ENCODE measurements around the gene ZNF777.

ZNF777 gene

DNA sequence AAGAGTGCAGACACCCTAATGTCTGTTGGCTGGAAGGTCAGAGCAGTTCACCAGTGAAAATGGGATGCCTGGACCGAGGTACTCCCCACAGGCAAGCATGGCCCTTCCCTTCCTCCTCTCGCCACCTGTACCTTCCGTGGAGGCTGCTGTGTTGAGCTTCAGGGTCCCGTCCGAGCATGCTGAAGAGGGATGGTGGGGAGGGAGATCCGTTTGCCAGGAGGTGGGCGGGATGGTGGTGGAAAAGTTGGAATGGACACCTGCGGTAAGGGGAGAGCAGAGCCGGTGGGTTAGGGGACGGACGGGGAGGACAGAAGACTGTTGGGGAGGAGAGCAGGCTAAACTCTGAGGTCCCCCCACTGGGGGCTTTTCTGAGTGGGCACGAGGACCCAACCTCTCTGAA, 15.9 kb upstream of the ZNF777 start:
- DNase-seq, result no peak

DNA sequence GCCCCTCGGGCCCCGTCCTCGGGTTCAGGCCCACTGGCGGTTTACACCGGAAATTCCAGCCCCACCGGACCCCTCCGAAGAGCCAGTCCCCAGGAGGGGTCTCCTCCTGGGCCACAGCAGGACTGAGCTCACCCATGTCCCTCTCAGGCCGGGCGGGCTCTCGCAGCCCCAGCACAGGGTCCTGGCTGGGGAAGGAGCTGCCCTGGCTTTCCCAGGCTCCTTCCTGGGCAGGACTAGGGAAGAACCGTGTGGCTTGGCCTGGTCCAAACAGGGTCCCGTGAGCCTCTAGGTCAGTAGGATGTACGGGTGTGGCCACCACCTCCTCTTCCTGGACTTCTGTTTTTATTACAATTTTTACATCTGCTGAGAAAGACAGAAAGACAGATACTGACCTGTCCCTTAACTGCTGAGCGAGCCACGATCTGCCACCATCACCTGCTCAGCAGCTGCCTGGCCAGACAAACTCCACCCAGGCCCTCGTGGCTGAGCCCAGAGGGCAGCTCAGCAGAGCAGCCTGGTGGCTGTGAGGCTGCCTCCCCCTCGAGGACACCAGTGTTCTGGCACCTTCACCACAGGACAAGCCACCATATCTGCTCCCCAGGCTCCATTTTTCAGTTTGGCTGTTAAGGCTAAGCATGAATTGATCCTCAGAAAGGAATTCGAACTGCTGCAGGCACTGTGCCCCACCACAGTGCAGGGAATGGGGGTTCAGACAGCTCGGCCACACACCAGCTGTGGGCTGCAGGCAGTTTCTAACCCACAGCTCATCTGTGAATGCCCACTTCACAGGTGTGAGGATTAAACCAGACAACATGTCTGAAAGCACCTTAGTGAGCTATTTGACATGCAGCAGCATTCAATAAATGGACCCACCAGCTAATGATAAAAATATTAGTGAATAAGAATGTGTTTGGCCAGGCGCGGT, 14.5 kb upstream of the ZNF777 start:
- no peak for DNase-seq

DNA sequence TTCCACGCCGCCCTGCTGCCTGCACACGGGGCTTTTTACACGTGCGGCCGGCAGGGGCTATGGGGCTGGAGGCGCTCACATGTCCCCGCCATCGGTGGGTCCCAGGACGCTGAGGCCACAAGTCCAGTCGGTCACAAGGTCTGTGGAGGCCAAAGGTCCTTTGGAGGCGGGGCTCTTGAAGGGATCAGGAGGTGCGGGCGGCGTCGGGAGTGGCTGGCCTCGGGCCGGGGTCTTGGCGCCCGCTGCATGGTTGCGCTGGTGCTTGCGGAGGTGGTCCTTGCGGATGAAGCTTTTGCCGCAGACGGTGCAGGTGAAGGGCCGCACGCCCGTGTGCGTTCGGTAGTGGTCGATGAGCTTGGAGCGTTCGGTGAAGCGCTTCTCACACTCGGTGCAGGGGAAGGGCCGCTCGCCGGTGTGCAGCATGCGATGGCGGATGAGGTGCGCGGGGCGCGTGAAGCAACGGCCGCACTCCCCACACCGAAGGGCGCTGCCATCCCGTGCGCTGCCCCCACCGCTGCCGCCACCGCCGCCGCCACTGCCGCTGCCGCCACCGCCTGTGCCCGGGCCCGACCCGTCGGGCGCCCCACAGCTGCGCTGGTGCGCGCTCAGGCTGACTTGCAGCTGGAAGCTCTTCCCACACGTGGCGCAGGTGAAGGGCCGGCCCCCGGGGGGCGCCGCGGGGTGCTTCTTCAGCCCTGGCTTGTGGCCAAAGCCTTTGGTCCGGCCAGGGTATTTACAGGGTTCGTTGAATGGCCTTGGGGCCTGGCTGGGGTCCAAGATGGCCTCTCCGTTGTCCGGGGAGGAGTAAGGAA, 13.7 kb upstream of the ZNF777 start:
- DNase-seq, result no peak

DNA sequence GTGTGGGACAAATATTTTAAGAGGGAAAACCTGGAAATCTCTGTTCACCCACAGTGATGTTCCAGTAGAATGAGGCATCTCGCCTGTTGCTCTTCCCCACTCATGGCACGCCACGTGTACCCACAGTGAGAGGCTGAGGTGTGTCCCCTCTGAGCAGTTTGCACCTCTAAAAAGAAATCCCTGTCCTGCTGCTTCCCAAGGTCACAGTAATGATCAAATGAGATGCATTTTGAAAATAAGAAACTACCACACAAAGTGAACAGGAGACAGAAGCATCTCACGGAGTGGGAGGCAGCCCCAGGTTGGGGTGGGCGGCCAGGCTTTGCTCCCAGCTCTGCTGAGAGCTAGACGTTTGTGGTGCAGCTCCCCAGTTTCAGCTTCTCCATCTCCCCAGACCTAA, 12.4 kb upstream of the ZNF777 start:
- DNase-seq, result no peak

DNA sequence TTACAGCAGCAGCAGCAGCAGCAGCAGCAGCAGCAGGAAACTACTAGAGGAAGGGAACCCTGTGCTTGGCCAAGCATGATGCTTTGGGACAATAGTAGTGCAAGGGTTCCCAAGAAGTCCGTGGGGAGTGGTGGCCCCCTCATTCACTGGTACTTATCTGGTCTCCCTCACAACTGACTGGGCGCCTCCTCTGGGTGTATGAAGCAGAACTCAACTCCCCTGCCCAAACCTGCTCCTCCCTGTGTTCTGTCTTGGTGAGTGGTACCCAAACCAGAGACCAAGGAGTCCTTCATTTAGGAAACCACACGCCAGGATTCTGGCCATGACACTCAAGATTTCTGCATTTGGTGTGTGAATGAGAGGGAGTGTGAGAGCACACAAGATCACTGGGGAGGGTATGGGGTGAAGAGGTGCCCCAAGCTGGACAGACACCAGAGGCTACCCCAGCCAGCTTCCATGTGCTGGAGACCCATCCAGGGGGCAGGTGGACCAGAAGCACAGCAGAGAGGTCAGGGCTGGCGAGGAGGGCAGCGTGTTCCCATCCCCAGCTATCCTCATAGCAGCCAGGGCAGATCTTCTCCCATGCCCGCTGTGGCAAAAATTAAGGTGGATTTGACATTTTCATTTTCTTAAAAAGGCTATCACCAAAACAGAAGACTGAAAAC, 10.6 kb upstream of the ZNF777 start:
- no peak for DNase-seq

DNA sequence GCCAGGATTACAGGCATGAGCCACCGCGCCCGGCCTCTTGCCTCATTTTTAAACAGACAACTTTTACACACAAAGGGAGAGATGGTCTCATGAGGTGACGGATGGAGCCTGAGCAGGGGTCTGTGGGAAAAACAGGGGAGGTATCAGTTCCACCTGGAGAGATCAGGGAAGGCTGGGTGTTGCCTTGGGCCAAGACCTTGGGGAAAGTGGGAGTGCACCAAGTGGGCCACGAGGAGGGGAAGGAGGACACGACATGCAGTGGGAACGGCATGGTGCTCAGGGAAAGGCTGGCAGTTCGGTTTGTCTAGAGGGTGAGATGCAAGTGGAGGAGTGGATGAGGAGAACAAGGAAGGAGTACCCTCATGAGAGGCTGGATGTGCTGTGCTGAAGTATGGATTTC, 8.9 kb upstream of the ZNF777 start:
- DNase-seq, result no peak

DNA sequence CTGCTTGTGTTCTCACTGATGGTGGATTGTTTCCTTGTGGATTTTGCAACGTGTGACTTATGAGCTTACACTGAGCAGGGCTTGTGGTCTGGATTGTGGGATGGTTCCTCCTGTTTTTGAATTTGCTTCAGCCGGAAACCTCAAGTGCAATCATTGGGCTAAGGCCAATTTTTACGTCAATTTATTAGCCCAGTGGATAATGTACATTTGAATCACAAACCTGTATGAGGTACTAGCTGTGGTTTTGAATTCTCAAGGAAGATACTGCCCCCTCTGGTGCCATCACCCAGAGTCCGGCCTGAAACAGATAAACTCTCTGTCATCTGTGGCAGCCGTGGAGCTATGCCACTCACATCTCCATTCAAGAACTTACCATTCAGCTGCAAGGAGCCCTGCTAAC, 7.3 kb upstream of the ZNF777 start:
- no peak for DNase-seq

DNA sequence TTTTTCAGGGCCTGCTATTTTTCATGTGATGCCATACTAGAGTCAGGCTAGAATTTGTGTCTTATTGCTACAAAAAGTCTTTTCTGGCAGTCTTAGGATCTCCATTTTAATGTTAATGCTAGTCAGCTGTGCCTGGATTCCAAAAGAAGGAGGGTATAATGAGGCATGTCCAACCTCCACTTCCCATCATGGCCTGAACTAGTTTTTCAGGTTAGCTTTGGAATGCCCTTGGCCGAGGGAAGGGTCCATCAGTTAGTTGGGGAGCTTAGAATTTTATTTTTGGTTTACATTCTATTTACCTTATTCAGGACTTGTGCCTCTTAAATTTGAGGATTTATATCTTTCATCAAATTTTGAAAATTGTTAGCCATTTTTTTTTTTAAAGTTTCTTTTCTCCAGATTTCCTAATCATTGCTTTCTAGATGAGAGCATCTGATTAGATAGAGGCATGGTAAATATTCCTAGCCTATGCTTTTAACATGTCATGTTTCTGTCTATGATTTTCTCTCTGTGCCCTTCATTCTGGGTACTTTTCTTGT, 6.5 kb upstream of the ZNF777 start:
- no peak for DNase-seq

DNA sequence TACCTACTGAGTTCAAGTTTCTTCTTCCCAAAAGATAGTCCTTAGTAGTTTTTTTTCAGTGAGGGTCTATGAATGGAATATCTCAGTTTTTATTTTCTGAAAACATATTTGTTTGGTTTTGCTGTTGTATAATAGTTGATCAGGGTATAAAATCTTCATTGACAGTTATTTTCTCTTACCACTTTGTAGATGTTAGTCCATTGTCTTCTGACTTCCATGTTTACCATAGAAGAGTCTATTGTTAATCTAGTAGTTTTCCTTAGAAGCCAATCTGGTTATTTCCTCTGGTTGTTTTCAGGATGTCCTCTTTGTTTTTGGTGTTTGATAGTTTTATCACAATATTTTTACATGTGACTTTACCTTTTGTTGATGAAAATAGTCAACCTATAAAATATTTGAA, 5.5 kb upstream of the ZNF777 start:
- no peak for DNase-seq

DNA sequence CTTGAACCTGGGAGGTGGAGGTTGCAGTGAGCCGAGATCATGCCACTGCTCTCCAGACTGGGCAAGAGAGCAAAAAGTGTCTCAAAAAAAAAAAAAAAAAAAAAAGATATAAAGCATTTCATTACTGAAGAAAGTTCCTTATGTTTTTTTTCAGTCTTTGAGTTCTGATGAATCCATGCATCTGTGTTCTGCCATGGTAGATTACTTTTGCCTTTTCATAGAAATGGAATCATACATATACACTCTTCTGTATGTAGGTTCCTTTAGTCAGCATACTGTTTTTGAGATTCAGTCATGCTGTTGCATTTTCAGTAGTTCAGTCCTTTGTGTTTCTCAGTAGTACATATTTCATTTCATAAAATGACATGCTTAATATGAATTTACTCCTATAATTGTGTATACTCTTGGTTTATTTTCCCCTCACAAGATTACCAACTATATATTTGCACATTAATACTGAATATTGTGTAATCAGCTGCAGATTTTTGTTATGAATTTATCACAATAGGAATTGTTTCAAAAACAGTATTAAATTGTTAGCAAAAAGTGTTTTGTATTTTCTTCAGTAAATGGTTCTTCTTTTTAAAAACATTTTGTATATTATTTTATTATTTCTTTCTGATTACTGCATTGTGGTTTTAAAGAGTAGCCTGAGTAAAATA, 2.8 kb upstream of the ZNF777 start:
- no peak for DNase-seq

DNA sequence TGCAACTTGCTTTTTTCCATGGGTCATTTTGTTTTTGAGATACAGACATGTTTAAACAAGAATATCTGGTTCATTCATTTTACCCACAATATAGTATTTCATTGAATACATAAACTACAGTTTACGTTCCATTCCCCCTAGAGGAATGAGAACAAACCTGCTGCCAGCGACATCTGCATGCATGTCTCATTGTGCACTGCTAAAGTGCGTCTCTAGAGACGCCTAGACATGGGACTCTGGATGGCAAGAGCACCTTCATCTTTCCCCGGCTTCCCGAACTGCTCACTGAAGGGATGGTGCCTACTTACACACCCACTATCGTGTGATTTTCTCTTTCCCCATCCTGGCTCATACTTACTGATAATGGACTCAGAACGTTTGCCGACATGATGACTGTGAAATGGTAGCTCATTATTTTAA, 1.2 kb upstream of the ZNF777 start:
- DNase-seq, result no peak

DNA sequence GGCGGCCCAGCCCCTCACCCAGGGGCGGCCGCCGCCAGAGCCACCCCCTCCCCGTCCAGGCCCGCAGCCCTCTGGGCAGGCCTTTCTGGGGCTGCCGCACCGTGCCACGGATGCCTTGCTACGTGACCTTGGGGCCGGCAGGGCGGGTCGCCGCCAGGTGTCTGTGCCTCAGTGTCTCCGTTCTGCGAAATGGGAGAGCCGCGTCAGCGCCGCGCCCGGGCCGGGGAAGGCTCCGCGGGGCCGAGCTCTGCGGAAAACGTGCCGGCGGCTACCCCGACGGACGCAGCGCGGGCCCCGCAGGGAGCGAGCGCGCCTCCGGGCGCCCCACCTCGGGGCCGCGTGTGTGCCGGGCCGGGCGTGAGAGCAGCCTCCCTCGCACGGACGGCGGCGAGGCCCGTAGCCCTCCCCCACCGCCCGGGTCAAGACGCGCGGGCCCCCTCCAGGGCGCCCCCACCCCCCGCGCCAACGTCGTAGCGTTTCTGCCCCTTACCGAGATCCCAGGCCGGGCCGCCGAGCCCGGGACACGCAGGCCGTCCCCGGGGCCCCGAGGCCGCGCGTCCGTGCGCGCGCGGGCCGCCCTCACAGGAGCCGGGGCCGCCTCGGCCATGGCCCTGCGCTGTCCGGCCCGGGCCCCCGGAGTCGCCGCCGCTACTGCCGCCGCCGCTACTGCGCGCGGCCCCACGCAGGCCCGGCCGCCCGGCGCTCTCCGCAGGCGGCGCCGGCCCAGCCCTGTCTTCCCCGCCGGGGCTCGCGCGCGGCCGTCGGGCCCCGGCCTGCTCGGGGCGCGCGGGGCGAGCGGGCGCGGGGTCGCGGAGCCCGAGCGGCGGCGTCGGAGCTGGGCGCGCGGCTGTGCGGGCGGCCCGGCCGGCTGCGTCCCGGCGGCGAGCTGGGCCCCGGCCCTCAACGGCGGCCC, 1.1 kb downstream of the ZNF777 start:
- DNase-seq, result peak; percentile 27

DNA sequence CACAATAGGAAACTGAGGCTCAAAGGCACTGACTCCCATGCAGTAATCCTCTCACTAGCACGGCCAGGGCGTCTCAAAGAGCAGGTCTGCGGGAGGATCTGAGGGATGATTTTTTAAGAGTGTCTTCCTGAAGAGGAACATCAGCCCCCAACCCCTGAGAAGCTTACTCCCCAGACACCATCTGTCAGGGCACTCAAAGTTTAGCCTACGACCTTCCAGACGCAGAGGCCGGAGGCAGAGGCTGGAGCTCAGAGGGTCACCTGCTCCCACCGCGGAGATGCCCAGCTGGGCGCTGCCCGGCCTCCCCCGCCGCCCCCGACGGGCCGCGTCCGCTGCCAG, 1.7 kb downstream of the ZNF777 start:
- DNase-seq, result no peak

DNA sequence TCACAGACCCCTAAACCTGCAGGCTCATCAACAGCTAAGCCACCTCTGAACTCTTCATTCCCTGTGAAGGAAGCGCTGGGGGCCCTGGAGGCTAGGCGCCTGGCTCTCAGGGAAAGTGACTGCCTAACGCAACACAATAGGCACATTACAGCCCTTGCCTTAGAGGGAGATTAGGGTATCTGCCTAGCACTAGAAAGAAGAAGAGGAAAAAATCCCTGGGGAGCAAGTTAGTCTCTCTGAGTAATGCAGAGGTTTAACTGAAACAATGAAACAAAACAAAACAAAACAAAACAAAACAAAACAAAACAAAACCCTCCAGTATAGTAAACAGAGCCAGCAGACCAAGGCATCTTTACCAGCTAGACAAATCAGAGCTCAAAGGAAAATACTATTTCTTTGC, 2.6 kb downstream of the ZNF777 start:
- DNase-seq, result no peak

DNA sequence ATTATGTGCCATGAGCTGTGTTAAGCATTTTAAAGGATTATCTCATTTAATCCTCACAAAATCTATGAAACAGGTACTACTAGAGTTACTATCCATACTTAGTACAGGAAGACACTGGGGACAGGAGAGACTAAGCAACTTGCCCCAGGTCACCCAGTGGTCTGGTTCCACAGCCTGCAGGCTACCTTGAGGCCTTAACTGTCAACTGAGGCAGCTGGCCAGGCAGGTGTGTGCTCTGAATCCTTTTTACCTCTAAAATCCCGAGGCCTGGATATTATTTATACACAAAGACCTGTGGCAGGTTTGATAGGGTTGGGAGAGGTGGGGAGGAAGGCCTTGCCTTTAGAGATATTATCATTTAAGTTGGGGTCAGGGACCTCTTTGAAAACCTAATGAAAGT, 3.1 kb downstream of the ZNF777 start:
- no peak for DNase-seq

DNA sequence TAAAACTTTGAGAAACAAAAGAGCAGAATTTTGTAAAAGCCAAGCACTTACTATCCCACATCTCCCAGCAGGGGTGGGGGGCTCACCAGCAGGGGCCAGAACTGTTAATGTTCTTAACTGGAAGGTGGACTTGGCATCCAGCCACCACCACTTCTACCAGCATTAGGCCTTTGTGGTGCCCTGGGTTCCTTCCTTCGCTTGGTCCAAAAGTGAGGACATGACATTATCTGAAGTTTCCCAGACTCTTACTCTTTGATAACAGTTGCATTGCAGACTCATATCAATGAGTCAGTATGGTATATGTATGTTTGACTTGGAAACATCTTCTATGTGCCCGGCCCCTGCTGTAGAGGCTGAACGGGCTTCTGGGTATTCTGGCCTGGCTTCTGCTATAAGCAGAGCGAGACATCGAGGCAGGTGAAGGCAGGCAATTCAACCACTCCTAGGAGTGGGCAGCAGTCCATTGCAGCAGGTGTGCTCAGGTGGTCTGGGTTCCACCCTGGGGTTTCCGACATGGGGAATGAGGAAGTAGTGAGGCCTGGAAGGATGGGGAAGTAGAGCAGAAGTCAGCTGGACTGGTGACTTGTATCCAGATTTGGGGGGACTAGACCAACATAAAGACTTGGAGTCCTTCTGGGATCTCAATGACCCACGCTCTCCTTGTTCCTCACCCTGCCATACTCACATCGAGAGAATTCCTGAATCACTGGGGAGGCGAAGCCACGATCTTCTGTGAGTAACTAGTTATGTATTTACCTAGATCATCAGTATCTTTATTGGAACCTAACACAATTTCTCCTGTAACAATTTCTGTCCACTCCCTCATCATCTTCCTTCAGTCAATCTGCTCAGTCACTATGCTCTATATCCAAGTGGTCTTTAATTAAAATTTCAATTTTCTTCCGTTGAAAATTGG, 4.1 kb downstream of the ZNF777 start:
- no peak for DNase-seq

DNA sequence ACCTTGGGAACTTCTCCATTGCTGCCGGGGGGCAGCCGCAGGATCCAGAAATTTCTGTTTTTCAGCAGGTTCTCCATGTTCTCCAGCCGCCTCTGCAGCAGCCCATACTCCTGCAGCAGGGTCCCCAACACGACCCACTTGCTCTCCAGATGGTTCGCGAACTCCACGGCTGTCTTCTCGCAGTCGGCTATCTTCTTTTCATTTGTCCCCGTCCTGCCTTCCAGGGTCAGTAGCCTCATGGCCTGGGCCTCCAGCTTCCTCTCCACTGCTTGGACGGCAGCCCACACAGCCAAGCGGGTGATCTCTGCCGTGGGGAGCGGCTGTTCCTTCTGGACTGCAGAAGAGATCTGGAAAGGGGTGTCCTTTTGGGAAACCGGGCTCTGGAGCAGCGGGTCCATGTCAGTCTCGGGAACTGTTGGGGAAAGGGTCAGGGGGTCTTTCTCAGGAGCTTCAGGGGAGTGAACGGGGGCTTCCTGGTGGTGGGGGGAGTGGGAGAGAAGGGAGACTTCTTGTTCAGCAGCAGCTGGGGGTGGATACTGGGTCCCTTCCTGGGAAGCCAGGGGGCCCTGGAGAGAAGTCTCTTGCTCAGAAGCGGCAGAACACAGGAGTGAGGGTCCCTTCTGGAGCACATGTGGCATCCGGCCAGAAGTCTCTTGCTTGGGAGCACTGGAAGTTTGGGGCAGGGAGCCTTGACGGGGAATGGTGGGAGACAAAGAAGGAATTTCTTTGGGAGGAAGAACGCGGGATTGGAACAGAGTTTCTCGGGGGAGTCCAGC, 5.5 kb downstream of the ZNF777 start:
- no peak for DNase-seq

DNA sequence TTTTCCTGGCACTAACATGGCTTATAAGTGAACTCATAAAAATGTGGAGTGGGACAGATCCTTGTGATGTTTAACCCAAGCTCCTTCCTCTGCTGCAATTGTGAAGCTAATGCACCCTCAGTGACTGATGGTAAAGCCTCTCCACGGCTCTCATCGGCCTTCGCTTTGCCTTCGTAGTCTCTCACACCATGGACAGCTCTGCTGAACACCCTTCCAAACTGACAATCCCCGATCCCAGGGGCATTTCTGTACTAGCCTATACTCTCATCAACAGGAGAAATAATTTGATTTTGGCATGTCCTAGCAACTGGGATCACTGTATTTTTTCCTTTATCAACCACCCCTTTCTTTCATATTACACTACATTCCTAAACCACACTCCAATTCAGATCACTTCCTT, 6.1 kb downstream of the ZNF777 start:
- no peak for DNase-seq

DNA sequence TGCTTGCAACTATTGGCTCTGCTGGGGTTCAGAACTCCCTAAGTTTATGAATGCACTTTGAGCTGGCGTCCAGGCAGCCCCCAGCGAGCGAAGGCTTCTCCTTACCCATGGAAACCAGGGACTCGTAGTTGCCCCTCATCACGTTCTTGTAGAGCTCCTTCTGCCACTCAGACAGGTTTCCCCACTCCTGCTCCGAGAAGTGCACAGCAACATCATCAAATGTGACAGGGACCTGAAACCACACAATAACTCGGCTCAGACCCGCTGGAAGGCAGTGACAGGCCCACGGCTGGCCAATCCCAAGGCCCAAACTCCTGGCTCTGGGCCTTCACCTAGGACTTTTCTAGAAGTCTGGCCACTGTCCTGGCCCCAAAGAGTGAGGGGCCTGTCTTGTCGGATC, 6.9 kb downstream of the ZNF777 start:
- no peak for DNase-seq

DNA sequence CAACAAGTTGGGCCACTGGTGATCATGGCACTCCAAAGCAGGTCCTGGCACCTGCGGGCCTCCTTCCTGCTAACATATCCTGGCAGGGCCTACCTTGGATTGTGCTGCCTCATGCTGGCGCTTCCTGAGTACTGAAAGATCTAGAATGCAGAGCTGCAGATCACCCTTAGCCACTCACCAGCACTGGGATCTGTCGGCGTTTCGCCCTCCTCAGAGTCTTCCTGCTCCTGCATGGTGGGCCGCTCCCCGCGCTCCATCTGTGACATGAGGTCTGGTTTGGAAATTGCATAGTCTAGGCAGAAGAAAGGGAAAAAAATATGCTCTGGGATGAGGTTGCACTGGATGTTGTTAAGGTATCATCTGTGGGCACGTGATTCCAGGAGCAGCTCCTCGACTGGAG, 10.0 kb downstream of the ZNF777 start:
- DNase-seq, result no peak

Data from activated CD4-positive, alpha-beta T cell treated with anti-CD3 and anti-CD28 coated beads, Interleukin-2, amount 50 U/mL, for 16 hours (primary cell).